Skin epidermis (tissue), 12 donors: ENCODE measurements around the gene STX12.
A peak's percentile ranks its signal among the peaks of the same experiment; 100 is the strongest.
"Not testable (repeated sequence)": the region's sequence is repeated elsewhere in the genome, so short reads cannot be mapped to it uniquely, and the experiment has no call there.

ENCODE experiments used
- H3K27ac ChIP-seq, 21 experiments: fragments of 200-600 bp; sonication (generic) in 11 of 21; one replicate each; pipeline ENCODE4 v1.5.0; 2020; ENCODE audit warnings: mild to moderate bottlenecking in 3 of 21, inconsistent platforms in 2 of 21, moderate library complexity in 2 of 21
- H3K4me3 ChIP-seq, 7 experiments: fragments of 200-600 bp; sonication (generic) in 2 of 7; one replicate each; pipeline ENCODE4 v1.5.0; 2020; ENCODE audit warnings: inconsistent platforms in 2 of 7, mild to moderate bottlenecking in 2 of 7, moderate library complexity in 1 of 7

STX12 gene

DNA sequence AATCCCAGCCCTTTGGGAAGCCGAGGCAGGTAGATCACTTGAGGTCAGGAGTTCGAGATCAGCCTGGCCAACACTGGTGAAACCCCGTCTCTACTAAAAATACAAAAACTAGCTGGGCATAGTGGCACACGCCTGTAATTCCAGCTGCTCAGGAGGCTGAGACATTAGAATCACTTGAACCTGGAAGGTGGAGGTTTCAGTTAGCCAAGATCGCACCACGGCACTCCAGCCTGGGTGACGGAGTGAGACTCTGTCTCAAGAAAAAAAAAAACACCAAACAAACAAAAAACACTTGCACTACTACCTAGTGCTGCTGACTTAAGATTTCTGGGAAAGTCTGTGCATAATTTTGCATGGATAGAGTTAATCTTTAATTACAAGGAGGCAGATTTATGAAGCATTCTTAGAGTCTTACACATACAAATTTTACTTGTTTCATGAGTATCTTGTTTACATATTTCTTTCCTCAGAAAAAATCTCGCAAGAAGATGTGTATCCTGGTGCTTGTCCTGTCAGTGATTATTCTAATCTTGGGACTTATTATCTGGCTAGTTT is 48.8 kb downstream of the STX12 start:
- Histone ChIP-seq H3K27ac (no peak overlapping the region), H3K4me3 (no peak overlapping the region)

DNA sequence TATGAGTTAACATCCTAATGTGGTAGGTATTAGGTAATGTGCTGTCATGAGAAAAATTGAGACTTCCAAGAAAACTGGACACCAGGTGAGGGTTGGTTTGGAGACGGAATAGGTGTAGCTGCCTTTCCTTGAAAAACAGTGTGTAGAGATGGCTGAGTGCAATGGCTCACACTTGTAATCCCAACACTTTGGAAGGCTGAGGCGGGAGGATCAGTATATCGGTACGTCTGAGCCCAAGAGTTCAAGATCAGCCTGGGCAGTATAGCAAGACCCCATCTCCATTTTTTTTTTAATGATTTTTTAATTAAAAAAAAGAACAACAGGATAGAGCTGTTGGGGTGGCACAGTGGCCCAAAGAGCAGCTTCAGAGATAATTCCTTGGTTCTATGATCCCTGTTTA is 50.8 kb downstream of the STX12 start:
- no peak overlapping the region for H3K27ac ChIP-seq
- H3K4me3 ChIP-seq, result no peak overlapping the region

DNA sequence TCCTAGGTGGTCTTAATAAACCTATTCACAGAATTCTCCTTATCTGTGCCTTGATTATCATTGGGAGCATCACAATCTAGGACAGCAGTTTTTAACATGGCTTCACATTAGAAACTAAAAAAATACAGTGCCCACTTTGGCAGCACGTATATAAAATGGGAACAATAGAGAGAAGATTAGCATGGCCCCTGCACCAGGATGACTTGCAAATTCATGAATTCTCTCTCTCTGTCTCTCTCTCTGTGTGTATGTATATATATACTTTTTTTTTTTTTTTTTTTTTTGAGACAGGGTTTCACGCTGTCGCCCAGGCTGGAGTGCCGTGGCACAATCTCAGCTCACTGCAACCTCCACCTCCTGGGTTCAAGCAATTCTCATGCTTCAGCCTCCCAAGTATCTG is 51.4 kb downstream of the STX12 start:
- Histone ChIP-seq H3K27ac (no peak overlapping the region), H3K4me3 (no peak overlapping the region)

DNA sequence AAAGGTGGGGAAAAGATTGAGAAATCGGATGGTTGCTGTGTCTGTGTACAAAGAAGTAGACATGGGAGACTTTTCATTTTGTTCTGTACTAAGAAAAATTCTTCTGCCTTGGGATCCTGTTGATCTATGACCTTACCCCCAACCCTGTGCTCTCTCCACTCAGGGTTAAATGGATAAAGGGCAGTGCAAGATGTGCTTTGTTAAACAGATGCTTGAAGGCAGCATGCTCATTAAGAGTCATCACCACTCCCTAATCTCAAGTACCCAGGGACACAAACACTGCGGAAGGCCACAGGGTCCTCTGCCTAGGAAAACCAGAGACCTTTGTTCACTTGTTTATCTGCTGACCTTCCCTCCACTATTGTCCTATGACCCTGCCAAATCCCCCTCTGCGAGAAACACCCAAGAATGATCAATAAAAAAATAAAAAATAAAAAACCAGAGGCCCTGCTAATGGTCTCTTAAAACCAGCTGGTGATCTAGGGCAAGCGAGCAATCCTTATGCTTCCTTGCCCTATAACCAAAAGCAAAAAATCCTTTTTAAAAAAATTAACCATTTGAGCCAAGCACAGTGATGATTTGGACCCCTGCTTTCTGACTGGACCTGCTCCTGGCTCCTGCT is 56.4 kb downstream of the STX12 start:
- Histone ChIP-seq H3K4me3 (peak overlapping the region in 1 of 7 experiments; percentile 95), H3K27ac (peak overlapping the region in 5 of 21 experiments; percentile 92 to 96 (median 95))

DNA sequence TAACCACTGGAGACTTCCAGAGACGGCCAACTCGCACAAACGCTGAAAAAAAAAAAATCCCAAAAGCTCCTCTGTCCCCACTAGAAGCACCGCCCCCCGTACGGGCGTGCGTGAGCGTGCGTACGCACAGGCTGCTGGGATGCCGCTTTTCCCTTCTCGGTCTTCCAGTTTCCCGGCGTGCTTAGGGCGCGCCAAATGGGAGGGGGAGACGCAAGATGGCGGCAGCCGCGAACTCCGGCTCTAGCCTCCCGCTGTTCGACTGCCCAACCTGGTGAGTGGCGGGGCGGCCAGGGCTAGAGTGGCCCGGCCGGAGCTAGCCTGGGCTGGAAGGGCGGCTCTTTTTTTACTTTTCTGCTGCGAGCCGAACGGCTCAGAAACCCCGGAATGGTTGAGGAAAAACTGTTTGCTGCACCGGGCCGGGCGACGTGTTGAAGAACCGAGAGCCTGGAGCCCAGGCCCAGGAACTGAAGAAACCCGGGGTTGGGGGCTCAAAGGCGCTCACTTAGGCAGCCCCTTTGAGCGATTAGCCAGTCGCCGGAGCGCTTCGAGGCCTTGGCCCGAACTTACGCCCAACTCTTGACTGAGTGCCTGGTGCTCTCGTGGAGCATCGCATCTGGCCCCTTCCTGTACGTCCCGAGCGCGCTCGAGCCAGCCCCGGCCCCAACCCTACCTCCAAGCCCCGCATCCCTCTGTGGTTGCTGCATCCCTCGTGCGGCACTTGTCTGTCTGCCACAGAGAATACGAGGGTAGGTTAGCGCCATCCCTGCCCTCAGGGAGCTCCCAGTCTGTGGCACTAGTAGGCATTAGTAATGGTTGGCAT is 57.8 kb downstream of the STX12 start, which contains the start of gene PPP1R8:
TSS of gene PPP1R8 (plus strand) at position 162 of the 820 bp plus-strand sequence. CDS start at position 216, 54 bp downstream.
- H3K4me3 ChIP-seq, result peak within 1 kb of the TSS; percentile 78 to 98 (median 95)
- H3K27ac ChIP-seq, result peak within 1 kb of the TSS; percentile 56 to 98 (median 92)

DNA sequence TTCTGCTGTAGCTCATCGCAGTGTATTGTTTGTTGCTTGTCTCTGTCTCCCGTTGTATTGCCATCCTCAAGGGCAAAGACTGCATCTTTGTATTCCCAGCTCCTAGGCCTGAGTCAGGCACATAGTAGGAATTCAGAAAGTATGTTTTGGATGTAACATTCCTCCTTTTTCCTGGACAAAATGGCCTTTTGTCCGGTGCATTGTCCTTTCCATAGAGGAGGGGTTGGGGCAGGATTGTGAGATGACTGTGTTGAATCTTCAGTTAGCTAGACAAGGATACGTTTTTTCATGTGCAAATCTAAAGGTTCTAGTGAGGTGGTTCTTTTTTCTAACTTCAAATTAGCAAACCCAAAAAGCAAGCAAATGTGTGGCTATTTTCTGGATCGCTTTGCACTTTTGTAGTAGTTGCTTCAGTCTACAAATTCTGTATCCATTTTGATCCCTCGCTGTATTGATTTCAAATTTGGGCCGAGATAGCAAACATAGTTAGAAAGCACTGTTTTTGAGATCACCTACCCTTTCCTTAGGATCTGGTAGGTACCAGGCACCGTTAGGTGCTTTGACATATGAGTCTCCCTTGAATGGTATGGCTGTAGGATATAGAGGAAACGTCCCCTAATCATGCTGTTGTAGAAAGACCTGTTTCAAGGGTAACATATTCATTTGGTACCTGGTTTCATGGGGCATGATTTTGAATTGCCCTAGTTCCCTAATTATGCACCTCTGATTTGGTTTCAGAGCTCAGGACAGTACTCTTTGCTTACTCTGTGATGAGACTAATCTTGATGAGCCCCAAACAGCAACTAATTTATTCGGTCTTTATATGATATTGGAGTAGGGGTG is 58.8 kb downstream of the STX12 start:
- H3K4me3 ChIP-seq, result peak overlapping the region; percentile 78 to 98 (median 95)
- H3K27ac ChIP-seq, result peak overlapping the region in 12 of 21 experiments; percentile 78 to 98 (median 93)

DNA sequence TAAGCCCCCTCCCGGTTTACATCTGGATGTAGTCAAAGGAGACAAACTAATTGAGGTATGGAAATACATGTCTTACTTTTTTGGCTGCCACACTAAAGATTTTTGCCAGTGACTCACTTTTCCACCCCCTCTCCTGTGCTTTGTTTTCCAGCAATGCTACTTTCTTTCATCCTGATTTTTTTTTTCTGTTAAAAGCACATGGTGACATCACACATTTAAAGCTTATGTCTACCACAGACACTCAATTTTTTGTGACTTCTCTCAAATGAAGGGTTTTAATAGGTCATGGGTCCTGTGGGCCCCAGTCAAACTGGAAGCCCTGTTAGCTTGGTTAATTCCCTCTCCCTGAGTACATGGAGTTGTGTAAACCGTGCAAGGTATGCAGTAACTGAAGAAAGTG is 59.7 kb downstream of the STX12 start:
- Histone ChIP-seq H3K27ac (no peak overlapping the region), H3K4me3 (no peak overlapping the region)

DNA sequence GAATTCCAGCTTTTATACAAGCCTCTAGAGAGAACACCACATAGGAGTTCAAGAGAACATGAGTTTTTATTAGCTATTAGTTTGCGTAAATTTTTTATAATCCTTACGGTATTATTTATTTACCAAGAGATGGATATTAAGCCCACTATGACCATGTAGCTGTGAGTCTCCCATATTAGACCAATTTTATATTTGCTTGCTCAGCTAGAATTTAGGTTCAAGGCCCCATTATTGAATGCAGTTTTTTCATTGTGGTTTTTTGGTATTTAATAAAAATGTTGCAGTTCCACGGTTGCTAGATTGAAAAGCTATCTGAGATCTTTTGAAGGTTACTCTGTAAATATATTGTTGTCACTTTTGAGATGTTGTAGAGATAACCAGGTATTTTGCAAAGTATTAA is 60.5 kb downstream of the STX12 start:
- no peak overlapping the region for H3K4me3 ChIP-seq
- no peak overlapping the region for H3K27ac ChIP-seq

DNA sequence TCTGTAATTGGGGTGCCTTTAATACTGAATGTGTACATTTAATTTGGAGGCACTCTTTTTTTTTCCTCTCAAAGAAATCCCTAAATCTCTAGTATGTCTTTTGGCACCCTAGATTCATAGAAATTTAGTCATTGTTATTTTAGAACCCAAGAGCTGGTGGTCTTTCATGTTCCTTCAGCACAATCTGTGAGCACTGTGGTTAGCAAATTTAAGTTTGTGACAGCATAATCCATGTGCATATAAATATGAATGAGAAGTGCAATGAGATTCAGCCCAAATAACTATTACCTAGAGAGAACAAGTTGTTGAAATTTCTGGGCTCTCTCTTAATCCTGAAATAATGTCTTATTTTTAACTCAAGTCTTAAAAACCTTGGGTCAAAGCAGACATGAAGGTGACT is 62.0 kb downstream of the STX12 start:
- Histone ChIP-seq H3K27ac (no peak overlapping the region), H3K4me3 (no peak overlapping the region)

DNA sequence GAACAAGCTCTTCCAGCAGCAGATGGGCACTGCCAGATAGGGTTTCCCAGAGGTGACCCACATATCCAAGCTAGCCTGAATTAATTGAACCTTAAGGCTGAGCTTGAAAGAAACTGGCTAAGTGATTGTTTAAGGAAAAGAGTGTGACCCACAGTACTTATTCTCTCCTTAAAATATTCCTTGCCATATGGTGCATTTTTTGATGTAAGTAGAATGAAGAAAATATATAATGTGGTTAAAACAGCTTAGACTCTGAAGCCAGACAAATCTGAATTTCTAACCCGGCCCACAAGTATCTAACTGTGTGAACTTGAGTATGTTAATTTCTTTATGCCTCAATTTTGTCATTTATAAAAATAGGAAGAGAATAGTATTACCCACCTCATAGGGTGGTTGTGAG is 62.5 kb downstream of the STX12 start:
- Histone ChIP-seq H3K4me3 (no peak overlapping the region), H3K27ac (no peak overlapping the region)

DNA sequence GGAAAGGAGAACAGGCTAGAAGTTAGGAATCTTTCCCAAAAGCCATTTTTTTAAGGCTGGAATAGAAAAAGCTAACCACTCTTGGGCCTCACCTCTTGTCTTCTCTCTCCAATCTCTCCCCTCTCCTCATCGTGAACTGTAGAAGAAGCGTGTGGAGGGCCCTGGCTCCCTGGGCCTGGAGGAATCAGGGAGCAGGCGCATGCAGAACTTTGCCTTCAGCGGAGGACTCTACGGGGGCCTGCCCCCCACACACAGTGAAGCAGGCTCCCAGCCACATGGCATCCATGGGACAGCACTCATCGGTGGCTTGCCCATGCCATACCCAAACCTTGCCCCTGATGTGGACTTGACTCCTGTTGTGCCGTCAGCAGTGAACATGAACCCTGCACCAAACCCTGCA is 76.9 kb downstream of the STX12 start:
- H3K27ac ChIP-seq, result no peak overlapping the region
- no peak overlapping the region for H3K4me3 ChIP-seq

DNA sequence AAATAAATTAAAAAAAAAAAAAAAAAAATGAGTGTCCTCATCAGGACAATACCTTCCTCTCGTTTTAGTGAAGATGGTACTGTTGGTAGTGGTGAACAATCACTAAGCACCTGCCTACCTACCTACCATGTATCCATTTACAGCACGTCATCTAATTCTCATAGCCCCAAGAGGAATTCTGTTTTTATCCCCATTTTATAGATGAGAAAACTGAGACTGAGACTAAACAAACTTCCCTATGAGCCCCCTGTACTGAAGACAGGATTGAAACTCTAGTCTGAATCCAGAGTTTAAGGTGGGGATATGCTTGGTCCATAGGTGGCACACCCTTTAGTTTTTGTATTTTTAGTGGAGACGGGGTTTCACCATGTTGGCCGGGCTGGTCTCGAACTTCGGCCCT is 82.1 kb downstream of the STX12 start:
- Histone ChIP-seq H3K27ac (no peak overlapping the region), H3K4me3 (no peak overlapping the region)

DNA sequence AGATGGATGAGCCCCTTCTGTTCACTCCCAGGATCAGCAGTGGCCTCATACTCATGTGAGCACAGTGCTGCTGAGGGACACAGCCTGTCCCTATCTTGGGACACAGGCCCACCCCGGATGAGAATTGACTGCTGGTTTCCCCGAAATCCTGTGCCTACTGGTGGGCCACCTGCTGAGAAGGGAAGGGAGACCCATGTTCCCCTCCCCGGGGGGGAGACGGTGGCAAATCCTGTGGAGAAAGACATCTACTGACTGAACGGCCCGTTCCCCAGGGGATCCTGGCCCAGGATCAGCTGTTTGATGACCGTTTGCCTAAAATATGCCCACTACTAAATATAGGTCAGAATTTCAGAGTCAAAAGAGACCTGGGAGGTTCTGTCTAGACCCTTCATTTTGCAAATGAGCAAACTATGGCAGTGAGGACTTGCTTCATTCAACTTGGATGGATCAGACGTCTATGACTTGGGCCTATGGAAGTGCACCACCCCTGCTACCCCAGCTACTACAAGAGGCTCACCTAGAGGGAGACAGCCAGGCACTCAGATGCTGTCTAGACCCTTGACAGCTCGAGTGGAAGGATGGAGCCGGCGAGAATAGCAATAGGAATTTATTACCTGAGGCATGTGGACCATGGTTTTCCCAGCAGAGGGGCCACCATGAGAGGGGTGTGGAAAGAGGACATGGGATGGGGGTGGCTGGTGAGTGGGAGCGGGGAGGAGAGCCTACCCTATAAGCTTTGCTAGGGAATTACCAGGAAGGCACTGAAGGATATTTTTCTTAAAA is 83.7 kb downstream of the STX12 start:
- Histone ChIP-seq H3K4me3 (no peak overlapping the region), H3K27ac (no peak overlapping the region)

DNA sequence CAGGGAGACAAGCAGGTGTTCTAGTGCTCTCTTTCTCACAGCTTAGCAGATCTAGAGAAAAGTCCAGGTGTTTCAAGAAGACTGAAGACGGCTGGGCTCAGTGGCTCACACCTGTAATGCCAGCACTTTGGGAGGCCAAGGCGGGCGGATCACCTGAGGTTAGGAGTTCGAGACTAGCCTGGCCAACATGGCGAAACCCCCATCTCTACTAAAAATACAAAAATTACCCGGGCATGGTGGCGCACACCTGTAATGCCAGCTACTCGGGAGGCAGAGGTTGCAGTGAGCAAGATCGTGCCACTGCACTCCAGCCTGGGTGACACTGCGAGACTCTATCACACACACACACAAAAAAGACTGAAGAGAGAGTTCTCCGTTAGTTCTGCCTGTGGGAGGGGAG is 84.5 kb downstream of the STX12 start:
- not testable (repeated sequence) for H3K27ac ChIP-seq, H3K4me3 ChIP-seq

DNA sequence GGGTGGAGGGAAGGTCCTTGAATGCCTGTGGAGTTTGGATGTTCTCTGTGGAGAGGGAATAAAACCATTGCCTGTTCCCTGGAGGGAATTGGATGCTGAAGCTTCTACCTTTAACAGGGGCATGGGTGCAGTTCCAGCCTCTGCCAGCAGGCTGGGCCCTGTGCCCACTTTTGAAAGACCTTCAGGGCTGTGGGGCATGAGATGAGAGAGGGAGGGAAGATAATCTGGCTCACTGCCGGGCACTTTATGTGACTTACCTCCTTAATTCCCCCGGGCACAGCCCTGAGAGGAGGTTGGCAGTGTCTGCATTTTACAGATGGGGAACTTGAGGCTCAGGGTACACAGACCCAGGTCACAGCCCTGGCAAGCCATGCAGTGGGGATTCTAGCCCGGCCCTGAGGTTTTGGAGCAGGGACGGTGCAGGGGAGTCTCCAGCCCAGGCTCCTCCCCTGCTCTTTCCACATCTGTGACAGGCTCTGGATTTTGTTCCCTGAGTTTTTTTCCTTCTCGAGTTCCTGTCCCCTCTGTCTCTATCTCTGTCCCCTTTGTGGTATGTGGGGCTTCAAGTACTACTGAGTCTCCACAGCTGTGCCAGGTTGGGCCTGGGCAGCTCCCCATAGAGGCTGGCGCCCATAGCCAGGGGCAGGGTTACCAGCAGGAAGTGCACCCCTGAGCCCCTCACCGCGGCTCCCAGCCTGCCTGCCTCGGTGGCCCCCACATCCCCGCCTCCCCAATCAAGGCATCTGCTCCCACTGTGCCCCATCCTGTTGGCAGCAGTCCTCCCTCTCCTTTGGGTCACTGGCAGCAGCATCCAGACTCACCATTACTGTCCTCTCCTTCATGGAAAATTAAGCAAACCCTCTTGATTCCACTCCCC is 85.3 kb downstream of the STX12 start:
- Histone ChIP-seq H3K4me3 (no peak overlapping the region), H3K27ac (peak overlapping the region in 5 of 21 experiments; percentile 20 to 49 (median 43))

DNA sequence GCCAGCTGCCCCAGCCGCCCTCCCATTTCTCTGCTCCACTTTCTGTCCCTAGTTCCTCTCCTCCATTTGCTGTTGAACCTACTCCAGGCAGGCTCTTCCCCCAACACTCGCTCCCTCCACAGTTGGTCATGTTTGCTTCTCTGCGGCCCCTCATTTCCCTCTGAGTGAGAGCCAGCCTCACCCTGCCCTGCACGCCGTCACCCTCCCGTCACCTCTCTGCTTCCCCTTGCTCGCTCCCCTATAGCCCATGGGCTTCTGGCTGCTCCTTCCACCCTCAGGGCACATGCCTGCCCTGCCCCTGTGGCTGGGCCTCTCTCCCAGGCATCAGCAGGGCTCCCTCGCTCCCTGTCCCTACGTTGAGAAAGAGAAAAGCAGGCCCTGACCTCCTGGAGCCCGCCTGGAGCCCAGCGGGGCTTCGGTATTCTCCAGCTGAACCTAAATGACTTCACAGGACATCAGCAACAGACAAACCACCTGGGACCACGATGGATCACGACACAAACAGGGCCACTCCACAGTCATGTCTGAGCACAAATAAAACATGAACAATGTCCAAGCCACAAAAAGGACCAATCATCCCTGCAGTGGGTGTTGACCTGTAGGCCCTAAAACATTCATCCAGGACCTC is 86.0 kb downstream of the STX12 start:
- H3K27ac ChIP-seq, result peak overlapping the region in 1 of 21 experiments; percentile 43
- H3K4me3 ChIP-seq, result no peak overlapping the region

DNA sequence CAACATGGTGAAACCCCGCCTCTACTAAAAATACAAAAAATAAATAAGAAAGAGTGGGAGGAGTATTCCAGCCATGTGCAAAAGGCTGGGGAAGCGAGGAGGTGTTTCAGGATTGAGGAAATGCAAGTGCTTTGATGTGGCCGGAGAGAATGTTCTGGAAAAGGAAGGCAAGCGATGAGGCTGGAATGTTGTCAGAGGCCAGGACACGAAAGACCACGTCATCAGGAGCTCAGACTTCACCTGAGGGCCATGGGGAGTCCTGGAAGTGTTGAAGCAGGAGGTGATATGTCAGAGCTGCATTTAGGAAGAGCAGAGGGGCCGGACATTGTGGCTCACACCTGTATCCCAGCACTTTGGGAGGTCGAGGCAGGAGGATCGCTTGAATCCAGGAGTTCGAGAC is 88.4 kb downstream of the STX12 start:
- Histone ChIP-seq H3K27ac (no peak overlapping the region), H3K4me3 (no peak overlapping the region)

DNA sequence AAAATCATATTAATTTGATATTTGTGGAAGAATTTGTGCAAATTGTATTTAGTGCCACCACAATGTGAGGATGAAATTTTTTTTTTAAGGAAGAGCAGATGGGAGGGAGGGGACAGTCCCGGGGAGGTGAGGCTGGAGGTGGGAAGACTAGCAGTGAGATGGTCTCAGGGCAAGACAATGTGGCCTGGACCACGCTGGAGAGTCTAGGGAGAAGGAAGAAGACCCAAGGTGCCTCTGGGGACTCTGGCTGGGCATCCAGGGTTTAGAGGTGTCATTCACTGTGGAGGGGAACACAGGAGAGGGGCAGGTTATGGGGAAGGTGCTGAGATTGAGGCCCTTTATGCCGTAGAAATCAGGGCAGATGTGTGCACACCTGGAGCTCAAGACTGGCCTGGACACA is 89.0 kb downstream of the STX12 start:
- Histone ChIP-seq H3K27ac (peak overlapping the region in 14 of 21 experiments; percentile 27 to 82 (median 68)), H3K4me3 (no peak overlapping the region)
